Skeletal muscle tissue (tissue), 4 donors: ENCODE measurements around the gene UPK3A. TPM values are rescaled to one million over a fixed set of nuclear protein-coding genes. Genes with fewer than 3 reads are reported as not detected.
"Not testable (repeated sequence)": the region's sequence is repeated elsewhere in the genome, so short reads cannot be mapped to it uniquely, and the experiment has no call there.

Source experiments
- H3K27ac ChIP-seq: one replicate; pipeline ENCODE4 v1.7.0; 2013; ENCODE audit warnings: mild to moderate bottlenecking, low read depth, low read length, inconsistent platforms
- H3K27me3 ChIP-seq, 3 donors: one replicate each; pipeline ENCODE4 v1.7.0; 2013; ENCODE audit warnings: low read length in 3 of 3; ENCODE audit not compliant: control insufficient read depth in 3 of 3, insufficient read depth in 3 of 3
- H3K36me3 ChIP-seq, 3 donors: one replicate each; pipeline ENCODE4 v1.7.0; 2013; ENCODE audit warnings: low read length in 3 of 3; ENCODE audit not compliant: control insufficient read depth in 3 of 3, insufficient read depth in 3 of 3
- H3K4me1 ChIP-seq, 3 donors: one replicate each; pipeline ENCODE4 v1.7.0; 2013; ENCODE audit warnings: low read length in 3 of 3, mild to moderate bottlenecking in 3 of 3; ENCODE audit not compliant: control insufficient read depth in 3 of 3, insufficient read depth in 3 of 3
- H3K4me3 ChIP-seq, 3 donors: one replicate each; pipeline ENCODE4 v1.7.0; 2013; ENCODE audit warnings: low read length in 3 of 3
- H3K9ac ChIP-seq, 3 donors: one replicate each; pipeline ENCODE4 v1.7.0; 2013; ENCODE audit warnings: low read length in 3 of 3, mild to moderate bottlenecking in 3 of 3, moderate library complexity in 2 of 3, low read depth in 1 of 3
- H3K9me3 ChIP-seq, 3 donors: one replicate each; pipeline ENCODE4 v1.7.0; 2013; ENCODE audit warnings: low read length in 3 of 3; ENCODE audit not compliant: control insufficient read depth in 3 of 3
- total RNA-seq: library from RNA; depleted of rRNA; stranded (reverse); fragments of >200 nt; gene quantifications from one replicate; pipeline ENCODE4 v1.2.3, GENCODE V29; 2014
- donor health status: Osteomylitis.

The UPK3A gene
- total RNA-seq, 1 donor from 2014 or later, result not detected

- H3K27me3 ChIP-seq, H3K4me3 ChIP-seq, H3K9me3 ChIP-seq: not testable (repeated sequence)
- H3K36me3 ChIP-seq, result peaks cover 25 to 36% (median 28%) of the 10 kb centered on the region in 3 donors
- peak overlapping the region in 1 of 3 donors; percentile 75 for H3K9ac ChIP-seq
- peaks cover 36 to 67% (median 59%) of the 10 kb centered on the region in 3 donors for H3K4me1 ChIP-seq
- H3K27ac ChIP-seq, result peak overlapping the region; percentile 93
Observed at GRCh38 chr22:45328261-45328660, 43.5 kb downstream of the UPK3A start.

- Histone ChIP-seq H3K4me1 (peaks cover 36 to 66% (median 57%) of the 10 kb centered on the region in 3 donors), H3K4me3 (no peak overlapping the region), H3K27me3 (no peaks in the 10 kb centered on the region), H3K27ac (peak overlapping the region; percentile 93), H3K9me3 (no peaks in the 10 kb centered on the region), H3K36me3 (peaks cover 18 to 29% (median 21%) of the 10 kb centered on the region in 3 donors), H3K9ac (peak overlapping the region; percentile 33 to 75 (median 34))
Observed at GRCh38 chr22:45328822-45329529, 44.2 kb downstream of the UPK3A start.

GRCh38 chr22:45329530-45329936, 44.8 kb downstream of the UPK3A start:
- H3K4me3 ChIP-seq, result no peak overlapping the region
- H3K9ac ChIP-seq, result peak overlapping the region; percentile 33 to 75 (median 34)
- H3K27ac ChIP-seq, result peak overlapping the region; percentile 93
- no peaks in the 10 kb centered on the region for H3K27me3 ChIP-seq
- peaks cover 36 to 65% (median 57%) of the 10 kb centered on the region in 3 donors for H3K4me1 ChIP-seq
- H3K36me3 ChIP-seq, result peaks cover 17 to 26% (median 20%) of the 10 kb centered on the region in 3 donors
- no peaks in the 10 kb centered on the region for H3K9me3 ChIP-seq

- Histone ChIP-seq H3K9me3 (no peaks in the 10 kb centered on the region), H3K4me3 (no peak overlapping the region), H3K27ac (no peak overlapping the region), H3K4me1 (peaks cover 43 to 68% (median 67%) of the 10 kb centered on the region in 3 donors), H3K9ac (no peak overlapping the region), H3K36me3 (peaks cover 16 to 20% (median 17%) of the 10 kb centered on the region in 3 donors), H3K27me3 (no peaks in the 10 kb centered on the region)
Observed at GRCh38 chr22:45330548-45330947, 45.8 kb downstream of the UPK3A start.

- H3K36me3 ChIP-seq, result peaks cover 12 to 17% (median 16%) of the 10 kb centered on the region in 3 donors
- no peaks in the 10 kb centered on the region for H3K27me3 ChIP-seq
- peaks cover 52 to 76% (median 75%) of the 10 kb centered on the region in 3 donors for H3K4me1 ChIP-seq
- H3K4me3 ChIP-seq, result no peak overlapping the region
- peak overlapping the region in 1 of 3 donors; percentile 45 for H3K9ac ChIP-seq
- peak overlapping the region; percentile 16 for H3K27ac ChIP-seq
- no peaks in the 10 kb centered on the region for H3K9me3 ChIP-seq
Observed at GRCh38 chr22:45331486-45331885, 46.7 kb downstream of the UPK3A start.

GRCh38 chr22:45332001-45332400, 47.3 kb downstream of the UPK3A start:
- peak overlapping the region in 1 of 3 donors; percentile 45 for H3K9ac ChIP-seq
- H3K9me3 ChIP-seq, result no peaks in the 10 kb centered on the region
- peak overlapping the region in 1 of 3 donors; percentile 35 for H3K4me3 ChIP-seq
- H3K27me3 ChIP-seq, result no peaks in the 10 kb centered on the region
- H3K36me3 ChIP-seq, result peaks cover 12 to 17% (median 17%) of the 10 kb centered on the region in 3 donors
- H3K4me1 ChIP-seq, result peaks cover 57 to 81% (median 80%) of the 10 kb centered on the region in 3 donors
- H3K27ac ChIP-seq, result peak overlapping the region; percentile 13

GRCh38 chr22:45334068-45334467, 49.3 kb downstream of the UPK3A start:
- no peak overlapping the region for H3K4me3 ChIP-seq
- peaks cover 4 to 13% (median 10%) of the 10 kb centered on the region in 3 donors for H3K36me3 ChIP-seq
- H3K4me1 ChIP-seq, result peaks cover 60 to 82% (median 81%) of the 10 kb centered on the region in 3 donors
- peak overlapping the region; percentile 81 for H3K27ac ChIP-seq
- H3K27me3 ChIP-seq, result no peaks in the 10 kb centered on the region
- H3K9me3 ChIP-seq, result no peaks in the 10 kb centered on the region
- peak overlapping the region in 2 of 3 donors; percentile 35 to 79 for H3K9ac ChIP-seq

GRCh38 chr22:45334528-45334927, 49.8 kb downstream of the UPK3A start:
- Histone ChIP-seq H3K4me1 (peaks cover 56 to 77% (median 76%) of the 10 kb centered on the region in 3 donors), H3K27ac (peak overlapping the region; percentile 81), H3K9ac (peak overlapping the region; percentile 41 to 79 (median 48)), H3K9me3 (no peaks in the 10 kb centered on the region), H3K4me3 (peak overlapping the region in 2 of 3 donors; percentile 12 to 52), H3K36me3 (peaks cover 4 to 16% (median 10%) of the 10 kb centered on the region in 3 donors), H3K27me3 (no peaks in the 10 kb centered on the region)

- Histone ChIP-seq H3K27me3 (no peaks in the 10 kb centered on the region), H3K9me3 (no peaks in the 10 kb centered on the region), H3K36me3 (peaks cover 4 to 22% (median 15%) of the 10 kb centered on the region in 3 donors), H3K9ac (peak overlapping the region; percentile 41 to 79 (median 48)), H3K4me1 (peaks cover 52 to 71% (median 69%) of the 10 kb centered on the region in 3 donors), H3K27ac (peak overlapping the region; percentile 81), H3K4me3 (peak overlapping the region; percentile 12 to 54 (median 18))
Observed at GRCh38 chr22:45335021-45335818, 50.5 kb downstream of the UPK3A start.
